ENCODE data around the gene GABBR2.

DNA sequence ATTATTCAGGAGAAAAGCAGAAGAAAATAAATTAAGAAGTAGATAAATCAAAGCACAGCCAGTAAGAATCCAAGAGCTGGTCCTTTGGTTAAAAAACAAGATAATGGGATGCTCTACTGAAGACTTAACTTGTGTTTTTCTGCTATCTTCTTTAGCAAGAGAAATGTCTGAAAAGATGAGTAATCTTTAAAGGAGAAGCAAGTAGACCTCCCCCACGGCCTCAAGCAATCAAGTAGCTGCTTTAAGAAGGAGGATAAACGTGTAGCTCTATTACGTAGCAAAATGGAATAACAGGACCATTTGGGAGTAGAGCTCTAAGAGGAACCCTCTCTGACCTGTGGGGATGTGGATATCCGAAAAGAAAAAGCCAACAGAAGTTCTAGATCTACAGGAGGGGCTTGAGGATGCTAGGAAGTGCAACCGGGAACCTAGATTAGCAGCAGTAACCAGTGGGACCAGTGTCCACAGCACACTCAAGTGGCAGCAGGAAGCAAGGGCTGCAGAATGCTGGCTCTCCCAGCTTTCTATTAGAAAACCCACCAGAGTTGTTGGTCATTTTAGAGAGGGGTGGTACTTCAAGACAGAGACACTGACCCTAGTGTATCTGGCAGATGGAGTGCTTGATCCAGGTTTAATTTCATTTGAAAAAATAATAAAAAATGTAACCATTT, 185.4 kb downstream of the GABBR2 start:
- TF ChIP-seq, protein P1, sequence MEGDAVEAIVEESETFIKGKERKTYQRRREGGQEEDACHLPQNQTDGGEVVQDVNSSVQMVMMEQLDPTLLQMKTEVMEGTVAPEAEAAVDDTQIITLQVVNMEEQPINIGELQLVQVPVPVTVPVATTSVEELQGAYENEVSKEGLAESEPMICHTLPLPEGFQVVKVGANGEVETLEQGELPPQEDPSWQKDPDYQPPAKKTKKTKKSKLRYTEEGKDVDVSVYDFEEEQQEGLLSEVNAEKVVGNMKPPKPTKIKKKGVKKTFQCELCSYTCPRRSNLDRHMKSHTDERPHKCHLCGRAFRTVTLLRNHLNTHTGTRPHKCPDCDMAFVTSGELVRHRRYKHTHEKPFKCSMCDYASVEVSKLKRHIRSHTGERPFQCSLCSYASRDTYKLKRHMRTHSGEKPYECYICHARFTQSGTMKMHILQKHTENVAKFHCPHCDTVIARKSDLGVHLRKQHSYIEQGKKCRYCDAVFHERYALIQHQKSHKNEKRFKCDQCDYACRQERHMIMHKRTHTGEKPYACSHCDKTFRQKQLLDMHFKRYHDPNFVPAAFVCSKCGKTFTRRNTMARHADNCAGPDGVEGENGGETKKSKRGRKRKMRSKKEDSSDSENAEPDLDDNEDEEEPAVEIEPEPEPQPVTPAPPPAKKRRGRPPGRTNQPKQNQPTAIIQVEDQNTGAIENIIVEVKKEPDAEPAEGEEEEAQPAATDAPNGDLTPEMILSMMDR (IDR thresholded peaks at IDR 0.05) = no peak
- TF ChIP-seq POLR2AphosphoS5 (IDR thresholded peaks at IDR 0.05) = no peak

Measured in suprapubic skin (tissue), 3 donors.